ENCODE measurements around the gene PPP1R18. TPM values are rescaled to one million over a fixed set of nuclear protein-coding genes. Genes with fewer than 3 reads are reported as not detected.

Gene PPP1R18
- total and polyA plus RNA-seq, 9 of the 15 experiments (the other 6 are each of a cell fraction or from before 2014, with no cell fraction given), result 12.0 to 99.2 (median 42.6) TPM

DNA sequence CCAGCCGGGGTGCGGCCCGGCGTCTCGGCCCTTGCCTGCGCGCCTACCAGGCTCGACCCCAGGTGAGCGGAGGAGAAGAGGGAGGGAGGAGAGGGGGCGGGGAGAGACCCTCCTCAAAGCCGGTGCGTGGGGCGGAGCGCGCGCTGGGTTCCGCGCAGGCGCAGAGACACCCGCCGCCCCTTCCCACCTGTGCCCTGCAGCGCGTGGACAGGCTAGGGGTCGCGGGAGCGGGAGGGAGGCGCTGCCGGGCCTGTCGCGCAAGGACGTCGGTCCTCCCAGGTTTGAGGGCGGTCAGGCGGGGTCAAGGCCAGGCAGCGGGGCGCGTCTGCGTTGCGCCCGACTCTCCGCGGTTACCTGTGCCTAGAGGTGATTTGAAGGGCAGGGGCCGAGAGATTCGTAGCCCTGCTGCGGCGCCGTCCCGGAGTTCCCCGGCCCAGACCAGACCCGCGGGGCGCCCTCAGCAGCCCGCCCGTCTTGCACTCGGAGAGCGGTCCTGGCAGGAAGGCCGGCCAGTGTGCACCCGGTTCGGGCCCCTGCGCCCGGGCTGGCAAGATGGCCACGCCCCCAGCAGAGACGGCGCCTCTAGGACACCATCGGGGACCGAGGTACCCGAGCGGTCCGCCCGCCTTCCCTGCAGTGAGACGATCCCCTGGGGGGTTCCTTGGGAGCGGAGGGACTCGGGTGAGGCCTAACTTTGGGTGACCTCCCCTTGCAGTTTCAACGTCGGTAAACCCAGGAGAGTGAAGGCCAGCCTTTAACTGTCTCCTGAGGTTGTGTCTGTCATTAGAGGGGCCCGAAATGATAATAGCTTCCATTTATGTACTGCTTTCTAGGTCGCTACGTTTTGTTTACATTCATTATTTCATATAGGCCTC lies 39.0 kb downstream of the PPP1R18 start (continued):
- TF ChIP-seq, protein P1, sequence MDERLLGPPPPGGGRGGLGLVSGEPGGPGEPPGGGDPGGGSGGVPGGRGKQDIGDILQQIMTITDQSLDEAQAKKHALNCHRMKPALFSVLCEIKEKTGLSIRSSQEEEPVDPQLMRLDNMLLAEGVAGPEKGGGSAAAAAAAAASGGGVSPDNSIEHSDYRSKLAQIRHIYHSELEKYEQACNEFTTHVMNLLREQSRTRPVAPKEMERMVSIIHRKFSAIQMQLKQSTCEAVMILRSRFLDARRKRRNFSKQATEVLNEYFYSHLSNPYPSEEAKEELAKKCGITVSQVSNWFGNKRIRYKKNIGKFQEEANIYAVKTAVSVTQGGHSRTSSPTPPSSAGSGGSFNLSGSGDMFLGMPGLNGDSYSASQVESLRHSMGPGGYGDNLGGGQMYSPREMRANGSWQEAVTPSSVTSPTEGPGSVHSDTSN (CRISPR knock-in tag; IDR thresholded peaks at IDR 0.05; ENCODE audit: low read depth), result no peak
- TF ChIP-seq, protein P1 (tag; conservative IDR thresholded peaks at IDR 0.05; ENCODE audit: low read depth), result no peak
- TF ChIP-seq, protein P2, sequence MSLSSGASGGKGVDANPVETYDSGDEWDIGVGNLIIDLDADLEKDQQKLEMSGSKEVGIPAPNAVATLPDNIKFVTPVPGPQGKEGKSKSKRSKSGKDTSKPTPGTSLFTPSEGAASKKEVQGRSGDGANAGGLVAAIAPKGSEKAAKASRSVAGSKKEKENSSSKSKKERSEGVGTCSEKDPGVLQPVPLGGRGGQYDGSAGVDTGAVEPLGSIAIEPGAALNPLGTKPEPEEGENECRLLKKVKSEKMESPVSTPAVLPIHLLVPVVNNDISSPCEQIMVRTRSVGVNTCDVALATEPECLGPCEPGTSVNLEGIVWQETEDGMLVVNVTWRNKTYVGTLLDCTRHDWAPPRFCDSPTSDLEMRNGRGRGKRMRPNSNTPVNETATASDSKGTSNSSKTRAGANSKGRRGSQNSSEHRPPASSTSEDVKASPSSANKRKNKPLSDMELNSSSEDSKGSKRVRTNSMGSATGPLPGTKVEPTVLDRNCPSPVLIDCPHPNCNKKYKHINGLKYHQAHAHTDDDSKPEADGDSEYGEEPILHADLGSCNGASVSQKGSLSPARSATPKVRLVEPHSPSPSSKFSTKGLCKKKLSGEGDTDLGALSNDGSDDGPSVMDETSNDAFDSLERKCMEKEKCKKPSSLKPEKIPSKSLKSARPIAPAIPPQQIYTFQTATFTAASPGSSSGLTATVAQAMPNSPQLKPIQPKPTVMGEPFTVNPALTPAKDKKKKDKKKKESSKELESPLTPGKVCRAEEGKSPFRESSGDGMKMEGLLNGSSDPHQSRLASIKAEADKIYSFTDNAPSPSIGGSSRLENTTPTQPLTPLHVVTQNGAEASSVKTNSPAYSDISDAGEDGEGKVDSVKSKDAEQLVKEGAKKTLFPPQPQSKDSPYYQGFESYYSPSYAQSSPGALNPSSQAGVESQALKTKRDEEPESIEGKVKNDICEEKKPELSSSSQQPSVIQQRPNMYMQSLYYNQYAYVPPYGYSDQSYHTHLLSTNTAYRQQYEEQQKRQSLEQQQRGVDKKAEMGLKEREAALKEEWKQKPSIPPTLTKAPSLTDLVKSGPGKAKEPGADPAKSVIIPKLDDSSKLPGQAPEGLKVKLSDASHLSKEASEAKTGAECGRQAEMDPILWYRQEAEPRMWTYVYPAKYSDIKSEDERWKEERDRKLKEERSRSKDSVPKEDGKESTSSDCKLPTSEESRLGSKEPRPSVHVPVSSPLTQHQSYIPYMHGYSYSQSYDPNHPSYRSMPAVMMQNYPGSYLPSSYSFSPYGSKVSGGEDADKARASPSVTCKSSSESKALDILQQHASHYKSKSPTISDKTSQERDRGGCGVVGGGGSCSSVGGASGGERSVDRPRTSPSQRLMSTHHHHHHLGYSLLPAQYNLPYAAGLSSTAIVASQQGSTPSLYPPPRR (CRISPR knock-in tag; IDR thresholded peaks at IDR 0.05; ENCODE audit: borderline replicate concordance), result peak; percentile 83; the same call in 1 of the 2 replicates
- no peak for TF ChIP-seq NFIX (CRISPR knock-in tag; IDR thresholded peaks at IDR 0.05; ENCODE audit: low read depth)
- no peak for TF ChIP-seq DMBX1 (CRISPR knock-in tag; IDR thresholded peaks at IDR 0.05; ENCODE audit: borderline replicate concordance)
- peak; percentile 55 for TF ChIP-seq CBX1 (IDR thresholded peaks at IDR 0.05; ENCODE audit: low read depth)
- TF ChIP-seq BRF2 (IDR thresholded peaks at IDR 0.05; ENCODE audit: borderline replicate concordance, insufficient read depth, insufficient read length), result no peak
- peak; percentile 41; the same call in 1 of the 2 replicates for TF ChIP-seq HCFC1 (IDR thresholded peaks at IDR 0.05; ENCODE audit: low read depth, low read length)
- TF ChIP-seq TAL1 (IDR thresholded peaks at IDR 0.05), result no peak
- TF ChIP-seq, protein P3, sequence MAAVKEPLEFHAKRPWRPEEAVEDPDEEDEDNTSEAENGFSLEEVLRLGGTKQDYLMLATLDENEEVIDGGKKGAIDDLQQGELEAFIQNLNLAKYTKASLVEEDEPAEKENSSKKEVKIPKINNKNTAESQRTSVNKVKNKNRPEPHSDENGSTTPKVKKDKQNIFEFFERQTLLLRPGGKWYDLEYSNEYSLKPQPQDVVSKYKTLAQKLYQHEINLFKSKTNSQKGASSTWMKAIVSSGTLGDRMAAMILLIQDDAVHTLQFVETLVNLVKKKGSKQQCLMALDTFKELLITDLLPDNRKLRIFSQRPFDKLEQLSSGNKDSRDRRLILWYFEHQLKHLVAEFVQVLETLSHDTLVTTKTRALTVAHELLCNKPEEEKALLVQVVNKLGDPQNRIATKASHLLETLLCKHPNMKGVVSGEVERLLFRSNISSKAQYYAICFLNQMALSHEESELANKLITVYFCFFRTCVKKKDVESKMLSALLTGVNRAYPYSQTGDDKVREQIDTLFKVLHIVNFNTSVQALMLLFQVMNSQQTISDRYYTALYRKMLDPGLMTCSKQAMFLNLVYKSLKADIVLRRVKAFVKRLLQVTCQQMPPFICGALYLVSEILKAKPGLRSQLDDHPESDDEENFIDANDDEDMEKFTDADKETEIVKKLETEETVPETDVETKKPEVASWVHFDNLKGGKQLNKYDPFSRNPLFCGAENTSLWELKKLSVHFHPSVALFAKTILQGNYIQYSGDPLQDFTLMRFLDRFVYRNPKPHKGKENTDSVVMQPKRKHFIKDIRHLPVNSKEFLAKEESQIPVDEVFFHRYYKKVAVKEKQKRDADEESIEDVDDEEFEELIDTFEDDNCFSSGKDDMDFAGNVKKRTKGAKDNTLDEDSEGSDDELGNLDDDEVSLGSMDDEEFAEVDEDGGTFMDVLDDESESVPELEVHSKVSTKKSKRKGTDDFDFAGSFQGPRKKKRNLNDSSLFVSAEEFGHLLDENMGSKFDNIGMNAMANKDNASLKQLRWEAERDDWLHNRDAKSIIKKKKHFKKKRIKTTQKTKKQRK (IDR thresholded peaks at IDR 0.05; ENCODE audit: borderline replicate concordance, low read depth, low read length), result no peak
- TF ChIP-seq ATF3 (IDR thresholded peaks at IDR 0.05), result no peak
- no peak for TF ChIP-seq ATF3 (CRISPR knock-in tag; conservative IDR thresholded peaks at IDR 0.05)
